Measurements from ENCODE around the gene ACTRT1.

The ACTRT1 gene

DNA sequence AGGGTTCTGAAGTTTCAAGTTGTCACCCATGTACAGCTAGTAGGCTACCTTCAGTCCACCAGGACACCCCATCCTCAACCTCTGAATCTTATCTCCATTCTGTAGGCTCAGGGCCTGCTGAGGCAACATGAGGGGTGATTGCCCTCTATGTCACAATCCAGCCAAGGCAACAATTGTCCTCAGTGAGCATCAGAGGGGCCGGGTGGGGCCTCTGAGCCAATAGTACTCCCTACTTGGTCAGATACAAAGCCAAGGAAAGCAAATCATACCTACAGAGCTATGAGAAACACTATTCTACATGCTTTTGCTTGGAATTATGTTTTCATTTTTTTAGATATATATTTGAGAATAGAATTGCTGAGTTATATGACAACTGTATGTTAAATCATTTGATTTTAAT is at the start of gene ACTRT1:
ACTRT1 (minus strand) TSS at position 101 of the 400 bp plus-strand sequence. CDS start 197 bp downstream, outside the sequence.
- no peak for DNase-seq

DNA sequence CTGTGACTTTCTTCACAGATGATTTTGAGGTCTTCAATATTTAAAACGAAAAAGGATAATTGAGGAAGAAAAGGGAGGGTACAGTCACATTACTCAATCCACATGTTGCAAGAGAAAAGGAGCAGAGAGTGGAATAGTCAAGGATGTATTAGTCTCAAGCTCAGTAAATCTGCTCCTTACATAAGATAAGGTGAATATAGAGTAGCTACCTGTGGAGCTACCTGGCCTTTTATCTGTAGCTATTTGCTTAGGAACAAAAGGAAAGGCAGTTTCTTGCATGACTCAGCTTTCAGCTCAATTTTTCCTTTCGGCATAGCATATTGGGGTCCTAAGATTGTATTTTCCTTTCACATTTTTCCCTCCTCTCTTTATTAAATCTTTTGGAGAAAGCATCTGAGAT is 26.3 kb upstream of the ACTRT1 start:
- no peak for DNase-seq

DNA sequence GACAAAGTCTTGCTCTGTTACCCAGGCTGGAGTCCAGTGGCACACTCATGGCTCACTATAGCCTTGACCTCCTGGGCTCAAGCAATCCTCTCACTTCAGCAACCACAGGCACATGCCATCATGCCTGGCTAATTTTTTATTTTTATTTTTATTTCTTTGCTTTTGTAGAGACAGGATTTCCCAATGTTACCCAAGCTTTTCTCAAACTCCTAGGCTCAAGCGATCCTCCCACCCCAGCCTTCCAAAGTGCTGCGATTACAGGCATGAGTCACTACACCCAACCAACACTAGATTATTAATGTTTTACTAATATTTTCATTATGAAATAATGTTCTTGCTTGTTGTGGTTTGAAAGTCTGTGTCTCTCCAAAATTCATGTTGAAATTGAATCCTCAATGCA is 5.2 kb upstream of the ACTRT1 start:
- DNase-seq: no peak

DNA sequence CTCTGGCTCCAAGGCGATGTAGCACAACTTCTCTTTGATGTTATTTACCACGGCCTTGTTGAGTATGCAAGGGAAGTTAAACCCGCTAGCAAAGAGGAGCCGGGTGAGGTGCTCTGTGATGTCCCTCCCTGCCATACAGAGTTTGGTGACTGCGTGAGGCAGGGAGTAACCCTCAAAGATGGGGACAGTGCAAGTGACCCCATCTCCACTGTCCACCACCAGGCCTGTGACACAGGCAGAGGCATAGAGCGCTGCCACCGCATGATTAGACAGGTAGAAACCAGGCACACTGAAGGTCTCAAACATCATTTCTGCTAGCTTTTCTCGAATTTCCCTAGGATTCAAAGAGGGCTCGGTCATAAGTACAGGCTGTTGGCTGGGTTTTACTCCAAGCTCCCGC is 677 bp downstream of the ACTRT1 start:
- DNase-seq: no peak

DNA sequence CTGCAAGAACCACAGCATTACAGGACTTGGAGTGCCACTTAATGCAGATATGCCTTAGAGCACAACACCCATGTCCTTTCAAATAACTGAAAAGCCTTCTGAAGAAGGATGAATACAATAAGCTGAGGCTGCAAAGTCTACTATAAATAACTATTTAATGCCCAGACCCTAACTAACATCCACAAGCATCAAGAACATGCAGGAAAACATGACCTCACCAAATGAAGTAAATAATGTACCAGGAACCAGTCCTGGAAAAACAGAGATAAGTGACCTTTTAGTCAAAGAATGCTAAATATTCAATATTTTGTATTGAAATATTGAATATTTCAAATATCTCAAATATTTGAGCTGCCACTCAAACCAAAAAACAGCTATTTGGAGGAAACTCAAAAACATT is 16.9 kb downstream of the ACTRT1 start:
- no peak for DNase-seq

- no peak for DNase-seq
Measured at GRCh38 chrX:128021566-128021965, 30.6 kb downstream of the ACTRT1 start.

GRCh38 chrX:128020701-128021100 is 31.5 kb downstream of the ACTRT1 start:
- DNase-seq: no peak

DNA sequence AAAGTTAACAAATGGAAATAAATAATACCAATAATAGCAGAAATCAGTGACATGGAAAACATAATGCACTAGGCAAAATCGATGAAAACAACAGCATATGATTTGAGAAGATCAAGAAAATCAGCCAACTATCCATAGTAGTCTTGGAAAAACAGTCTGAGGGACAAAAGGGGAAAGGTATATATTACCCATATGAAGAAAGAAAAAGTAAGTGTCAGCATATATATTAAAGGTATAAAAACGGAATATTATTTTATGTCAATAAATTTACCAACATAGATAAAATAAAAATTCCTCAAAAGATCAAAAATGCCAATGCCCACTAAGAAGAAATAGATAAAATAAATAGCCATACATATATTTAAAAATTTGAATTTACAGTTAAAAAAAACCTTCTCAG is 33.0 kb downstream of the ACTRT1 start:
- DNase-seq: no peak

DNA sequence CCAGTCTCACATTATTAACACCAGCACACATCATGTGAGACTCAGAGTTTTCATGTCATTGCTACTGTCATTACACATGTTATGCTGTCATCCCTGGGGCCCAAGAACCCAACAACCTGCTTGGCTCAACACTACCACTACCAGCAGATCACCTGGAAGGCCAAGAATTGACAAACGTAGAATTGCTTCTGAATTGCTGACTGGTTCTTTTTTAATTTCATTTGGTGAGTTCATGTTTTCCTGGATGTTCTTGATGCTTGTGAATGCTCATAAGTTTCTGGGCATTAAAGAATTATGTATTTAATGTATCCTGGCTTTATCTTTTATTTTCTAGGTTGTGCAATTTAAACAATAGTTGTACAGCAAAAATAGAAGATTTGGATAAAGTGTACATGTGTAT is 40.2 kb downstream of the ACTRT1 start:
- no peak for DNase-seq

GRCh38 chrX:128007882-128008281 is 44.3 kb downstream of the ACTRT1 start:
- DNase-seq: no peak

Measured in NCI-H748 treated with DMSO at 0.1 percent for 48 hours (cell line).